Measurements from ENCODE around the gene DCAF4.
"Not testable (repeated sequence)": the region's sequence is repeated elsewhere in the genome, so short reads cannot be mapped to it uniquely, and the experiment has no call there.

The DCAF4 gene

DNA sequence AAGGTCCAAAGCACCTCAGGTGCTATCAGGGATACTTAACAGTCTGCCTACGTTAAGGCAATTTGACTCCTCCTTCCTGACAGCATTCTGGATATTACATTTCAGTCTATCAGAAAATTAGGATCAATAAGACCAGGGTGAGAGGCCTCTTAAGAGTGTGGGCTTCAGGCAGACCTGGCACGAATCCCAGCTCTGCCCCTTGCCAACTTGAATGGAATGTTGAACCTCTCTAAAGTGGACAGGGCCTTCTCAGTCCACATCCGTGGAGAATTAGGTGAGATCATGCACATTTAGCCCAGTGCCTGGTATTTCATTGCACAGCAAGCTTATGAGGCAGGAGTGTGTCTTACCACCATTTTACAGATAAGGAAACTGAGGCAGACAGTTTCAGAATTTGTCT, 25.9 kb downstream of the DCAF4 start:
- Histone ChIP-seq H3K9me3 (ENCODE audit: control insufficient read depth, low read length) (no peaks in the 10 kb centered on the region), H3K36me3 (ENCODE audit: control insufficient read depth, insufficient read depth, low read length) (peaks cover 61% of the 10 kb centered on the region), H3K4me1 (ENCODE audit: control insufficient read depth, insufficient read depth, low read length, poor library complexity, severe bottlenecking) (no peaks in the 10 kb centered on the region), H3K27ac (ENCODE audit: low read depth, low read length, severe bottlenecking) (no peak overlapping the region), H3K4me3 (ENCODE audit: extremely low read depth, insufficient read depth, low read length, poor library complexity, severe bottlenecking) (no peak overlapping the region)
- WGBS, 2 experiments (ENCODE audit: insufficient coverage in 2 of 2), result 96 to 100% methylated on average over 2 of the region's 3 CpGs

DNA sequence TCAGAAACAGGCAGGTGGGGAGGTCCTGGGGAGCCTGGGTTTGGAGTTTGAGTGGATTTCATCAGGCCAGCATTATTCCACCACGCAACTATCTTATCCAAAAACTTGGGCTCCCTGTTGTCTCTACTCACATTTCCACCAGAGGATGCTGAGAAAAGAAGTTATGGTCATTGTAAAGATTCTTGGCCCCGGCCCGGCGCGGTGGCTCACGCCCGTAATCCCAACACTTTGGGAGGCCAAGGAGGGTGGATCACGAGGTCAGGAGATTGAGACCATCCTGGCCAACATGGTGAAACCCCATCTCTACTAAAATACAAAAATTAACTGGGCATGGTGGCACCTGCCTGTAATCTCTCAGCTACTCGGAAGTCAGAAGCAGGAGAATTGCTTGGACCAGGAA, 30.5 kb downstream of the DCAF4 start:
- H3K4me3 ChIP-seq (ENCODE audit: extremely low read depth, insufficient read depth, low read length, poor library complexity, severe bottlenecking); H3K27ac ChIP-seq (ENCODE audit: low read depth, low read length, severe bottlenecking); H3K4me1 ChIP-seq (ENCODE audit: control insufficient read depth, insufficient read depth, low read length, poor library complexity, severe bottlenecking); H3K9me3 ChIP-seq (ENCODE audit: control insufficient read depth, low read length): not testable (repeated sequence)
- peaks cover 58% of the 10 kb centered on the region for H3K36me3 ChIP-seq (ENCODE audit: control insufficient read depth, insufficient read depth, low read length)
- 89 to 100% methylated on average over 3 to 6 of the region's 9 CpGs for WGBS, 2 experiments (ENCODE audit: insufficient coverage in 2 of 2)

DNA sequence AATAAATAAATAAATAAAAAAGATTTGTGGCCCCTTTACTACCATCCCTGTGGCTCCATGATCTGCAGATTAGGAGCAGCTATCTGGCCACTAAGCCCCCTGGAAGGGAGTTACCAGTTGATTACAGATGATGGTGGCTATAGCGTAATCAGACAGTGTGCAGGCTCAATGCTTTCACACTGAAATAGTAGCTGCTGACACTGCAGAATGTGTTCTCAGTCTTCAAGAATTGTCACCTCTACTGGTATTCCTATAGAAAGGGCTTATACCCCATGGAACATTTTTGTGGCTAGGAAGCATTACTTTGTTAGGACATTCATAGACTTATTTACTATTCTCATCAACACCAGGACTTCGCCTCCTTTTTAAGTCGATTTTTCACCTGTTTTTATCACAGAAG, 30.9 kb downstream of the DCAF4 start:
- H3K27ac ChIP-seq (ENCODE audit: low read depth, low read length, severe bottlenecking), result no peak overlapping the region
- no peak overlapping the region for H3K4me3 ChIP-seq (ENCODE audit: extremely low read depth, insufficient read depth, low read length, poor library complexity, severe bottlenecking)
- peaks cover 58% of the 10 kb centered on the region for H3K36me3 ChIP-seq (ENCODE audit: control insufficient read depth, insufficient read depth, low read length)
- no peaks in the 10 kb centered on the region for H3K9me3 ChIP-seq (ENCODE audit: control insufficient read depth, low read length)
- 100% methylated on average over 1 to 2 of the region's 3 CpGs for WGBS, 2 experiments (ENCODE audit: insufficient coverage in 2 of 2)
- H3K4me1 ChIP-seq (ENCODE audit: control insufficient read depth, insufficient read depth, low read length, poor library complexity, severe bottlenecking), result no peaks in the 10 kb centered on the region

DNA sequence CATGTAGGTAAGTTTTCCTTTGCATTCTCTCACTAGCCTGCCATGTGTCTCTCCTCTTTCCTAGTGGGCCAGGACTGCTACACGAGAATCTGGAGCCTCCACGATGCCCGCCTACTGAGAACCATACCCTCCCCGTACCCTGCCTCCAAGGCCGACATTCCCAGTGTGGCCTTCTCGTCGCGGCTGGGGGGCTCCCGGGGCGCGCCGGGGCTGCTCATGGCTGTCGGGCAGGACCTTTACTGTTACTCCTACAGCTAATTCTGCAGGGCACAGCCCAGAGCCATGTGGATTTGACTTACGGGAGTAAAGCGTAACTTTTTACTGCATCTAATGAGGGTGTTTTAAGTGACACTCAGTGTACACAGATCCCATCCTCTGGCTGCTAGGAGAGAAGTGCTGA, 32.3 kb downstream of the DCAF4 start:
- no peak overlapping the region for H3K27ac ChIP-seq (ENCODE audit: low read depth, low read length, severe bottlenecking)
- H3K36me3 ChIP-seq (ENCODE audit: control insufficient read depth, insufficient read depth, low read length), result peaks cover 58% of the 10 kb centered on the region
- H3K4me1 ChIP-seq (ENCODE audit: control insufficient read depth, insufficient read depth, low read length, poor library complexity, severe bottlenecking), result no peaks in the 10 kb centered on the region
- H3K9me3 ChIP-seq (ENCODE audit: control insufficient read depth, low read length), result no peaks in the 10 kb centered on the region
- no peak overlapping the region for H3K4me3 ChIP-seq (ENCODE audit: extremely low read depth, insufficient read depth, low read length, poor library complexity, severe bottlenecking)
- WGBS, 2 experiments (ENCODE audit: insufficient coverage in 2 of 2), result 91 to 94% methylated on average over 11 to 14 of the region's 15 CpGs

DNA sequence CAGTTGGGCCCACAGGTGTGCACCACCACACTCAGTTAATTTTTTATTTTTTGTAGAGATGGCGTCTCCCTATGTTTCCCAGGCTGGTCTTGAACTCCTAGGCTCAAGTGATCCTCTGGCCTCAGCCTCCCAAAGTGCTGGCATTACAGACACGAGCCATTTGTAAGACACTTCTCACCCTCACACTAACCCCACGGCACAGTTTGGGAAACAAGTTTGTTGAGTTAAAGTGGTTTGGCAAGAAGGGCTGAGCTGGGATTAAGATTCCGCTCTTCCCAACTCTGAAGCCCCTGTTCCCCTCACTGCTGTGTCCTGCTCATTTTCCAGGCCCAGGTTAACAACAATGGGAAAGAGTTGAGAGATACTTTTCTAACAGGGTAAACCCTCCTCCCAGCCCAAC, 34.8 kb downstream of the DCAF4 start:
- WGBS, 2 experiments (ENCODE audit: insufficient coverage in 2 of 2), result 88% methylated on average over 1 of the region's 4 CpGs; no CpG with 5 or more reads in 1 of the 2 experiments
- H3K27ac ChIP-seq (ENCODE audit: low read depth, low read length, severe bottlenecking); H3K4me3 ChIP-seq (ENCODE audit: extremely low read depth, insufficient read depth, low read length, poor library complexity, severe bottlenecking); H3K9me3 ChIP-seq (ENCODE audit: control insufficient read depth, low read length); H3K4me1 ChIP-seq (ENCODE audit: control insufficient read depth, insufficient read depth, low read length, poor library complexity, severe bottlenecking): not testable (repeated sequence)
- H3K36me3 ChIP-seq (ENCODE audit: control insufficient read depth, insufficient read depth, low read length), result peaks cover 36% of the 10 kb centered on the region

DNA sequence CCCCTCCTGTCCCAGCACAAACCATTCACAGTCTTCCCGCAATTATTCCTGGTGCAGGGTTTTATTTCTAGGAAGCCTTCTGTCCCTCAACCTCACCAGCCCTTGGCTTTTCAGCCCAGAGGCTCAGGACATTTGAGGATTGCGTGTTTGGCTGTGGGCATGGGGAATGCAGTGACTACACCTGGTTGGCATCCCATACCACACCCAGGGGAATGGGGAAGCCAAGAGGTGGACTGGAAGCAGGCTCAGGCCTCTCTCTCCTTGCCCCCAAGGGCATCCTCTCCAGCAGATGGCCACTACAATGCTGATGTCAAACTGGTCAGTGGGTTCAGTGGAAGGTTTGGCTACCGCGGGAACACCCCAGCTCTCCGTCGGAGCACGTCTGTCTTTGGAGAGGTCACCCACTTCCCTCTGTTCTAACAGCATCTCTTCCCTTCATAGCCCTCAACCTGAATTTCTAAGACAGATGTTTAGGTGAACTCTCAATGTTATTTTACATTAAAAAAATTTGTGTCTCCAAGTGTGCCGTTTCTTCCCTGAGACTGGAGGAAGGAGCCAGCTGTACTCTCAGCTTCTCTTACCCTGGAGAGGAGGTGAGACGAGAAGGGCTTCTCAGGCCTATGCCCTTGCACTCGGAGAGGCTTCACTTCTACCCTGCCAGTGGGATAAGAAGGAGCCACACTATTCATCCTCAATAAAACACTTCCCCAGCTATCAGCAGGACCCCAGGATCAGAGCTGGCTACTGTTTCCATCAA, 35.5 kb downstream of the DCAF4 start:
- H3K27ac ChIP-seq (ENCODE audit: low read depth, low read length, severe bottlenecking), result no peak overlapping the region
- peaks cover 29% of the 10 kb centered on the region for H3K36me3 ChIP-seq (ENCODE audit: control insufficient read depth, insufficient read depth, low read length)
- H3K9me3 ChIP-seq (ENCODE audit: control insufficient read depth, low read length), result no peaks in the 10 kb centered on the region
- H3K4me3 ChIP-seq (ENCODE audit: extremely low read depth, insufficient read depth, low read length, poor library complexity, severe bottlenecking), result no peak overlapping the region
- H3K4me1 ChIP-seq (ENCODE audit: control insufficient read depth, insufficient read depth, low read length, poor library complexity, severe bottlenecking), result no peaks in the 10 kb centered on the region
- WGBS, 2 experiments (ENCODE audit: insufficient coverage in 2 of 2), result 90 to 91% methylated on average over 6 to 7 of the region's 10 CpGs

DNA sequence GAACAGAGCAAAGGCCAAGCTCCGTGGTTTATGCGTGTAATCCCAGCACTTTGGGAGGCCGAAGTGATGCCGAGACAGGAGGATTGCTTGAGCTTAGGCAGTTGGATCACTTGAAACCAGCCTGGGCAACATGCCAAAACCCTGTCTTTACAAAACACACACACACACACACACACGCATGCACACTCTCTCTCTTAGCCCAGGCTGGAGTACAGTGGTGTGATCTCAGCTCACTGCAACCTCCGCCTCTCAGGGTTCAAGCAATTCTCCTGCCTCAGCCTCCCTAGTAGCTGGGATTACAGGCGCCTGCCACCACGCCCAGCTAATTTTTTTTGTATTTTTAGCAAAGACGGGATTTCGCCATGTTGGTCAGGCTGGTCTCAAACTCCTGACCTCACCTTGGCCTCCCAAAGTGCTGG, 36.1 kb downstream of the DCAF4 start:
- WGBS, 2 experiments (ENCODE audit: insufficient coverage in 2 of 2), result 90 to 94% methylated on average over 9 to 10 of the region's 10 CpGs
- H3K4me1 ChIP-seq (ENCODE audit: control insufficient read depth, insufficient read depth, low read length, poor library complexity, severe bottlenecking); H3K9me3 ChIP-seq (ENCODE audit: control insufficient read depth, low read length); H3K27ac ChIP-seq (ENCODE audit: low read depth, low read length, severe bottlenecking); H3K4me3 ChIP-seq (ENCODE audit: extremely low read depth, insufficient read depth, low read length, poor library complexity, severe bottlenecking): not testable (repeated sequence)
- peaks cover 34% of the 10 kb centered on the region for H3K36me3 ChIP-seq (ENCODE audit: control insufficient read depth, insufficient read depth, low read length)

DNA sequence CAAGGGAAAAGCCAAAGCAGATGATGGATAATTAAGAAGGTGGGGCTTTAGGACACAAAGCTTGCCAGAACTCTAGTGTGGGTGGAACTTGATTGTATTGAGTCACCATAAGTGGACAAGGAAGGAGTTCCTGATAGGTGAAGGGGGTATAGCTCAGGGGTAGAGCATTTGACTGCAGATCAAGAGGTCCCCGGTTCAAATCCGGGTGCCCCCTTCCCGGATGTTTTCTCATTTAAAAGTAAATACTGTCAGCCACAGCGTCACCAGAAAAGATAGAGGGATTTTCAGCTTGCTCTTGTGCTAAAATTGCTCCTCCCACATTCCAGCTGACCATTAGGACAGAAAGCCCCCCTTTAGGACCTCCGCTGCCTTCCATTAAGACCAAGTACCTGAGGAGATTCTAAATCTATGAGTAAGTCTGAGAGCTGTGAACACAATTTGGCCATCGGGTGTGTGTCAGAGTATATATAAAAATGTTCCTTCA, 36.6 kb downstream of the DCAF4 start:
- no peaks in the 10 kb centered on the region for H3K9me3 ChIP-seq (ENCODE audit: control insufficient read depth, low read length)
- H3K36me3 ChIP-seq (ENCODE audit: control insufficient read depth, insufficient read depth, low read length), result peaks cover 30% of the 10 kb centered on the region
- H3K4me3 ChIP-seq (ENCODE audit: extremely low read depth, insufficient read depth, low read length, poor library complexity, severe bottlenecking), result no peak overlapping the region
- H3K27ac ChIP-seq (ENCODE audit: low read depth, low read length, severe bottlenecking), result no peak overlapping the region
- no peaks in the 10 kb centered on the region for H3K4me1 ChIP-seq (ENCODE audit: control insufficient read depth, insufficient read depth, low read length, poor library complexity, severe bottlenecking)
- 77 to 100% methylated on average over 1 to 4 of the region's 6 CpGs for WGBS, 2 experiments (ENCODE audit: insufficient coverage in 2 of 2)

DNA sequence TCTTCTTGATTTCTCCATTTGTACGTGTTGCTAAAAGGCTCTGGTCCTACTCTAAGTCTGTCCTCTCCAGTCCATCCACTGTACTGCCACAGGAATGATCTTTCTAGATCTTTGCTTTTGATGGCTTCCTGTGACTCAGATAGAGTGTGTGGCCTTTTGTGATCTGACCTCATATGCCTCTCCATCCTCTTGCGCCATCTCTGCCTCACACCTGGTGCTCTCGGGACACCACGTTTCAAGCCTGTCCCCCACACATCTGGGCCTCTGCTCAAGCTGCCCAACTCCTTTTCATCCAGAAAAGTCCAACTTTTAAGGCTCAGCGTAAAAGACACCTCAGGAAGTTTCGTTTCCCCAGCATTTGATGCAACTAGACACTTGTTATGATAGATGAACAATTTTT, 39.0 kb downstream of the DCAF4 start:
- no peaks in the 10 kb centered on the region for H3K4me1 ChIP-seq (ENCODE audit: control insufficient read depth, insufficient read depth, low read length, poor library complexity, severe bottlenecking)
- no peaks in the 10 kb centered on the region for H3K9me3 ChIP-seq (ENCODE audit: control insufficient read depth, low read length)
- H3K36me3 ChIP-seq (ENCODE audit: control insufficient read depth, insufficient read depth, low read length), result peaks cover 28% of the 10 kb centered on the region
- no peak overlapping the region for H3K27ac ChIP-seq (ENCODE audit: low read depth, low read length, severe bottlenecking)
- WGBS, 2 experiments (ENCODE audit: insufficient coverage in 2 of 2), result 85 to 99% methylated on average over 4 of the region's 6 CpGs
- H3K4me3 ChIP-seq (ENCODE audit: extremely low read depth, insufficient read depth, low read length, poor library complexity, severe bottlenecking), result no peak overlapping the region

DNA sequence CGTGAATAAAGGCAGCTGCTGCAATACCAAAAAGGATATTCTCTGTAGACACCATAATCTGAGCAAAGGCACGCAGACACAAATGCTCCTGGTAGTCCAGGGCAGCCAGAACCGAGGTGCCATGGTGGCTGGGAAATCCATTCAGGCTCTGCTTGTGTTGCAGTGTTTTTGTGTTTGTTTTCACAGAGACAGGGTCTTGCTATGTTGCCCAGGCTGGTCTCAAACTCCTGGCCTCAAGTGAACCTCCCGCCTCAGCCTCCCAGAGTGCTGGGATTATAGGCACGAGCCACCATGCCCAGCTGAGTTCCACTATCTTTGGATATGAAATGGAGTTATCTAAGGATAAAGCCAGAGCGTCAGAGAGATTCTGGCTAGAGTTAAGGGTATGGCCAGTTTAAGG, 39.8 kb downstream of the DCAF4 start:
- Histone ChIP-seq H3K4me3 (ENCODE audit: extremely low read depth, insufficient read depth, low read length, poor library complexity, severe bottlenecking) (no peak overlapping the region), H3K27ac (ENCODE audit: low read depth, low read length, severe bottlenecking) (no peak overlapping the region), H3K36me3 (ENCODE audit: control insufficient read depth, insufficient read depth, low read length) (peaks cover 33% of the 10 kb centered on the region), H3K4me1 (ENCODE audit: control insufficient read depth, insufficient read depth, low read length, poor library complexity, severe bottlenecking) (no peaks in the 10 kb centered on the region), H3K9me3 (ENCODE audit: control insufficient read depth, low read length) (no peaks in the 10 kb centered on the region)
- 89 to 91% methylated on average over 6 of the region's 6 CpGs for WGBS, 2 experiments (ENCODE audit: insufficient coverage in 2 of 2)

DNA sequence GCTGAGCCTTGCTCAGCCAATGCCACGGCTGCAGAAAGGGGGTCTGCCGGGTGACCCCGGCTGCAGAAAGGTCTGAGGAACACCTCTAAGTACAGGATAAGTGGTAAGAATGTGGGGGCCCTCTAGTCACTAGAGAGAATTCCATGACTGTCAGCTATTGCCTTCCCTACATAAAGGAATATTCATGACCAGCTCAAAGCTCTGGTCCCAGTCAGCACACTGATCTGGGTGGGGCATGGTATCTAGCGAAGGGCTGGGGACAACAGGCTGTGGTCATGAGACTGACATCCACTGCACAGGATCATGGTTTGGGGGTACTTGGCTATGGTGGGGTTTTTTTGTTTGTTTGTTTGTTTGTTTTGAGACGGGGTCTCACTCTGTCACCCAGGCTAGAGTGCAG, 42.1 kb downstream of the DCAF4 start:
- H3K4me1 ChIP-seq (ENCODE audit: control insufficient read depth, insufficient read depth, low read length, poor library complexity, severe bottlenecking), result no peaks in the 10 kb centered on the region
- 92 to 100% methylated on average over 1 of the region's 5 CpGs for WGBS, 2 experiments (ENCODE audit: insufficient coverage in 2 of 2)

More for the DNA sequence above, 42.1 kb downstream of the DCAF4 start:
- peaks cover 44% of the 10 kb centered on the region for H3K36me3 ChIP-seq (ENCODE audit: control insufficient read depth, insufficient read depth, low read length)
- no peaks in the 10 kb centered on the region for H3K9me3 ChIP-seq (ENCODE audit: control insufficient read depth, low read length)
- no peak overlapping the region for H3K27ac ChIP-seq (ENCODE audit: low read depth, low read length, severe bottlenecking)
- no peak overlapping the region for H3K4me3 ChIP-seq (ENCODE audit: extremely low read depth, insufficient read depth, low read length, poor library complexity, severe bottlenecking)

Data from mesodermal cell (in vitro differentiated cells).